Keratinocyte (primary cell): ENCODE results near the gene SMTNL1.

Source experiments
- EZH2 ChIP-seq: IDR thresholded peaks from one replicate; pipeline ENCODE4 v1.6.1; 2012; ENCODE audit warnings: inconsistent platforms, mild to moderate bottlenecking, low read length, moderate library complexity
- TF ChIP-seq, protein P1 (sequence below), 3 experiments: IDR thresholded peaks in 1 of 3; conservative IDR thresholded peaks in 1 of 3; optimal IDR thresholded peaks in 1 of 3; 2 replicates in 2 of 3; 3 replicates in 1 of 3; pipeline versions ENCODE3 to v1.5.1; 2011; ENCODE audit warnings: low read length in 3 of 3, mild to moderate bottlenecking in 3 of 3, moderate library complexity in 2 of 3, control low read depth in 1 of 3, inconsistent platforms in 1 of 3; ENCODE audit not compliant: insufficient read depth in 2 of 3; ENCODE audit errors: extremely low read depth in 1 of 3

DNA sequence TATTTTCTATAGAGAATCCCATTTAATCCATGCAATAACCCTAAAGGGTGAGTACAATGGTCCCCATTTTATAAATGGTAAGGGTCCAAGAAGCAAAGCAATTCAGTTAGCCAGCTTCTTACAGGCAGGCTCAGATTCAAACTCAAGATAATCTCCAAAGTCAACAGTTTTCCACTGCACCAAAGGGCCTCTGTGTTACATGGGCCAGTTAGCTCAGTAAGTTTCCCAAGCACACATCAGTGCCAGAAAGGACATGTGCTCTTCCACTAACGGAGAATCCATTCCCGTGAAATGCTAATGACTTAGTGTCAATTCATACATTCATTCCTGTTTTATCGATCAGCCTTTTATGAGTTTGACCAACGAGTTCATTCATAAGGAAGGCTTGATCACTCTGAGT, 32.9 kb upstream of the SMTNL1 start:
- TF ChIP-seq, protein P1, sequence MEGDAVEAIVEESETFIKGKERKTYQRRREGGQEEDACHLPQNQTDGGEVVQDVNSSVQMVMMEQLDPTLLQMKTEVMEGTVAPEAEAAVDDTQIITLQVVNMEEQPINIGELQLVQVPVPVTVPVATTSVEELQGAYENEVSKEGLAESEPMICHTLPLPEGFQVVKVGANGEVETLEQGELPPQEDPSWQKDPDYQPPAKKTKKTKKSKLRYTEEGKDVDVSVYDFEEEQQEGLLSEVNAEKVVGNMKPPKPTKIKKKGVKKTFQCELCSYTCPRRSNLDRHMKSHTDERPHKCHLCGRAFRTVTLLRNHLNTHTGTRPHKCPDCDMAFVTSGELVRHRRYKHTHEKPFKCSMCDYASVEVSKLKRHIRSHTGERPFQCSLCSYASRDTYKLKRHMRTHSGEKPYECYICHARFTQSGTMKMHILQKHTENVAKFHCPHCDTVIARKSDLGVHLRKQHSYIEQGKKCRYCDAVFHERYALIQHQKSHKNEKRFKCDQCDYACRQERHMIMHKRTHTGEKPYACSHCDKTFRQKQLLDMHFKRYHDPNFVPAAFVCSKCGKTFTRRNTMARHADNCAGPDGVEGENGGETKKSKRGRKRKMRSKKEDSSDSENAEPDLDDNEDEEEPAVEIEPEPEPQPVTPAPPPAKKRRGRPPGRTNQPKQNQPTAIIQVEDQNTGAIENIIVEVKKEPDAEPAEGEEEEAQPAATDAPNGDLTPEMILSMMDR (optimal IDR thresholded peaks at IDR 0.05 in 1 of 3, IDR thresholded peaks at IDR 0.05 in 1 of 3, conservative IDR thresholded peaks at IDR 0.05 in 1 of 3; ENCODE audit: extremely low read depth in 1 of 3, insufficient read depth in 2 of 3, low read length in 3 of 3): no peak
- no peak for TF ChIP-seq EZH2
